Measurements from ENCODE around the gene NDUFS1. TPM values are rescaled to one million over a fixed set of nuclear protein-coding genes. Genes with fewer than 3 reads are reported as not detected.

NDUFS1 gene
- polyA plus RNA-seq, 1 of the 3 experiments (the other 2 are of a cell fraction), result 54.8 TPM

DNA sequence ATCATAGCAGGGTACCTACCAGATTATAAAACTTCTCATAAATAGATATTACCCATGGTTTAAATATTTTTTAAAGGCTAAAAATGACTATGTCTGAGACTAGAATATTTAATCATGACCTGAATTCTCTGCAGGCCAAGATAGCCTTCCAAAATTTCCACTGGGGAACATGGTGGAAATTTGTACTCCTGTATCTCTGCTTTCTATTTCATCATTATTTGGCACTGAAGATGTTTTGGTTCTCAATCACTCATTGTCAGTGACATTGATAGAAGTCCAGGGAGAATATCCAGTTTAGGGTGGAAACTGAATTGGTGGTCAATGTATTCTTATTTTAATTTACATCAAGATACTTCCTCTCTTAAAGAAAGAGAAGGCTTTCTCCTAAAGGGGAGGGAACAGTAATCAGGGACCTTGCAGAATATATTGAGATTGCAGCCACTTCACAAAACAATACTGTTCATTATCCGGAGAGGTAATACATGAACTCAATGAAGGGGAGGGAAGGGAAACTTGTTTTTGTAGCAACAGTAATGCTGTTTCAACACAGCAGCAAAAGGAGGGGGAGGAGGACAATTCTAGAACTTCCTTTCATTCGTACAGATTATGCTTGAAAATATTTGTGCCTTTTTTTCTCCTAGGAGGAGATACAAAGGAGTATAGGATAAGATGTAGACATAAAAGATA lies 34.6 kb upstream of the NDUFS1 start:
- Histone ChIP-seq H3K9me3 (no peaks in the 10 kb centered on the region), H3K9ac (no peak overlapping the region), H3K36me3 (replicated peaks in 1 of 2; ENCODE audit: control insufficient read depth in 1 of 2, insufficient read depth in 2 of 2, low read length in 1 of 2) (no peaks in the 10 kb centered on the region), H3K27me3 (ENCODE audit: insufficient read depth) (no peaks in the 10 kb centered on the region), H4K20me1 (ENCODE audit: insufficient read depth) (no peaks in the 10 kb centered on the region), H3K79me2 (ENCODE audit: insufficient read depth) (no peaks in the 10 kb centered on the region), H3K9me2 (no peaks in the 10 kb centered on the region), H3K4me1 (ENCODE audit: control insufficient read depth in 1 of 2, insufficient read depth in 2 of 2, low read depth in 1 of 2, low read length in 1 of 2) (no peaks in the 10 kb centered on the region), H3K4me3 (ENCODE audit: low read depth in 2 of 2, low read length in 1 of 2) (no peak overlapping the region), H3K4me2 (no peak overlapping the region), H3K27ac (ENCODE audit: low read depth in 2 of 2, low read length in 1 of 2) (no peak overlapping the region), H2AFZ (ENCODE audit: low read depth) (no peak overlapping the region), H3F3A (replicated peaks; ENCODE audit: insufficient read depth) (no peaks in the 10 kb centered on the region)
- DNase-seq, result no peak
- ChIA-PET CTCF (no interaction called here), POLR2A (no interaction called here)
- WGBS (ENCODE audit: low lambda C conversion rate), result 63% methylated on average over 2 of the region's 2 CpGs
- TF ChIP-seq NRF1 (IDR thresholded peaks at IDR 0.05; ENCODE audit: low read depth, low read length) (no peak), RCOR1 (IDR thresholded peaks at IDR 0.05; ENCODE audit: low read length) (no peak), GATA2 (CRISPR knock-in tag; IDR thresholded peaks at IDR 0.05) (no peak), MEF2A (IDR thresholded peaks at IDR 0.05; ENCODE audit: borderline replicate concordance, low read depth) (no peak), EP300 (IDR thresholded peaks at IDR 0.05; ENCODE audit: borderline replicate concordance in 1 of 2, low read depth in 1 of 2, low read length in 1 of 2) (no peak)

- no peaks in the 10 kb centered on the region for H3K4me1 ChIP-seq (ENCODE audit: control insufficient read depth in 1 of 2, insufficient read depth in 2 of 2, low read depth in 1 of 2, low read length in 1 of 2)
- DNase-seq, result no peak
- no peak overlapping the region for H3K4me3 ChIP-seq (ENCODE audit: low read depth in 2 of 2, low read length in 1 of 2)
- no peak overlapping the region for H3K27ac ChIP-seq (ENCODE audit: low read depth in 2 of 2, low read length in 1 of 2)
- H3K79me2 ChIP-seq (ENCODE audit: insufficient read depth), result no peaks in the 10 kb centered on the region
- H3K36me3 ChIP-seq (replicated peaks in 1 of 2; ENCODE audit: control insufficient read depth in 1 of 2, insufficient read depth in 2 of 2, low read length in 1 of 2), result no peaks in the 10 kb centered on the region
- H3K9me3 ChIP-seq, result no peaks in the 10 kb centered on the region
- no peak overlapping the region for H3K9ac ChIP-seq
- H3K27me3 ChIP-seq (ENCODE audit: insufficient read depth), result no peaks in the 10 kb centered on the region
- no peak overlapping the region for H3K4me2 ChIP-seq
- 83% methylated on average over 3 of the region's 3 CpGs for WGBS (ENCODE audit: low lambda C conversion rate)
- no peaks in the 10 kb centered on the region for H3K9me2 ChIP-seq
- H3F3A ChIP-seq (replicated peaks; ENCODE audit: insufficient read depth), result no peaks in the 10 kb centered on the region
- H4K20me1 ChIP-seq (ENCODE audit: insufficient read depth), result no peaks in the 10 kb centered on the region
- no peak overlapping the region for H2AFZ ChIP-seq (ENCODE audit: low read depth)
- CTCF ChIA-PET, result no interaction called here
- POLR2A ChIA-PET, result interaction anchor here (0.6 kb wide), 1 partner anchor 11 kb away, joined by 3 read pairs; no protein-coding TSS in a partner anchor
- no peak for TF ChIP-seq TCF12 (IDR thresholded peaks at IDR 0.05)
- no peak for TF ChIP-seq GABPA (IDR thresholded peaks at IDR 0.05; ENCODE audit: low read depth)
- TF ChIP-seq EP300 (IDR thresholded peaks at IDR 0.05; ENCODE audit: borderline replicate concordance in 1 of 2, low read depth in 1 of 2, low read length in 1 of 2), result no peak
- no peak for TF ChIP-seq SMC3 (IDR thresholded peaks at IDR 0.05; ENCODE audit: low read depth, low read length)
- TF ChIP-seq POLR2AphosphoS5 (IDR thresholded peaks at IDR 0.05; ENCODE audit: low read depth, low read length), result no peak
- no peak for TF ChIP-seq GATA2 (CRISPR knock-in tag; IDR thresholded peaks at IDR 0.05)
- TF ChIP-seq MEF2A (IDR thresholded peaks at IDR 0.05; ENCODE audit: borderline replicate concordance, low read depth), result no peak
- TF ChIP-seq CTCF (IDR thresholded peaks at IDR 0.05), result no peak
- TF ChIP-seq, protein P1, sequence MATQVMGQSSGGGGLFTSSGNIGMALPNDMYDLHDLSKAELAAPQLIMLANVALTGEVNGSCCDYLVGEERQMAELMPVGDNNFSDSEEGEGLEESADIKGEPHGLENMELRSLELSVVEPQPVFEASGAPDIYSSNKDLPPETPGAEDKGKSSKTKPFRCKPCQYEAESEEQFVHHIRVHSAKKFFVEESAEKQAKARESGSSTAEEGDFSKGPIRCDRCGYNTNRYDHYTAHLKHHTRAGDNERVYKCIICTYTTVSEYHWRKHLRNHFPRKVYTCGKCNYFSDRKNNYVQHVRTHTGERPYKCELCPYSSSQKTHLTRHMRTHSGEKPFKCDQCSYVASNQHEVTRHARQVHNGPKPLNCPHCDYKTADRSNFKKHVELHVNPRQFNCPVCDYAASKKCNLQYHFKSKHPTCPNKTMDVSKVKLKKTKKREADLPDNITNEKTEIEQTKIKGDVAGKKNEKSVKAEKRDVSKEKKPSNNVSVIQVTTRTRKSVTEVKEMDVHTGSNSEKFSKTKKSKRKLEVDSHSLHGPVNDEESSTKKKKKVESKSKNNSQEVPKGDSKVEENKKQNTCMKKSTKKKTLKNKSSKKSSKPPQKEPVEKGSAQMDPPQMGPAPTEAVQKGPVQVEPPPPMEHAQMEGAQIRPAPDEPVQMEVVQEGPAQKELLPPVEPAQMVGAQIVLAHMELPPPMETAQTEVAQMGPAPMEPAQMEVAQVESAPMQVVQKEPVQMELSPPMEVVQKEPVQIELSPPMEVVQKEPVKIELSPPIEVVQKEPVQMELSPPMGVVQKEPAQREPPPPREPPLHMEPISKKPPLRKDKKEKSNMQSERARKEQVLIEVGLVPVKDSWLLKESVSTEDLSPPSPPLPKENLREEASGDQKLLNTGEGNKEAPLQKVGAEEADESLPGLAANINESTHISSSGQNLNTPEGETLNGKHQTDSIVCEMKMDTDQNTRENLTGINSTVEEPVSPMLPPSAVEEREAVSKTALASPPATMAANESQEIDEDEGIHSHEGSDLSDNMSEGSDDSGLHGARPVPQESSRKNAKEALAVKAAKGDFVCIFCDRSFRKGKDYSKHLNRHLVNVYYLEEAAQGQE (IDR thresholded peaks at IDR 0.05; ENCODE audit: low read depth, low read length), result no peak
- TF ChIP-seq RCOR1 (IDR thresholded peaks at IDR 0.05; ENCODE audit: low read length), result no peak
- no peak for TF ChIP-seq RXRA (IDR thresholded peaks at IDR 0.05; ENCODE audit: borderline replicate concordance, low read depth)
- no peak for TF ChIP-seq MXI1 (IDR thresholded peaks at IDR 0.05; ENCODE audit: low read depth, low read length)
- TF ChIP-seq NRF1 (IDR thresholded peaks at IDR 0.05; ENCODE audit: low read depth, low read length), result no peak
- TF ChIP-seq, protein P2, sequence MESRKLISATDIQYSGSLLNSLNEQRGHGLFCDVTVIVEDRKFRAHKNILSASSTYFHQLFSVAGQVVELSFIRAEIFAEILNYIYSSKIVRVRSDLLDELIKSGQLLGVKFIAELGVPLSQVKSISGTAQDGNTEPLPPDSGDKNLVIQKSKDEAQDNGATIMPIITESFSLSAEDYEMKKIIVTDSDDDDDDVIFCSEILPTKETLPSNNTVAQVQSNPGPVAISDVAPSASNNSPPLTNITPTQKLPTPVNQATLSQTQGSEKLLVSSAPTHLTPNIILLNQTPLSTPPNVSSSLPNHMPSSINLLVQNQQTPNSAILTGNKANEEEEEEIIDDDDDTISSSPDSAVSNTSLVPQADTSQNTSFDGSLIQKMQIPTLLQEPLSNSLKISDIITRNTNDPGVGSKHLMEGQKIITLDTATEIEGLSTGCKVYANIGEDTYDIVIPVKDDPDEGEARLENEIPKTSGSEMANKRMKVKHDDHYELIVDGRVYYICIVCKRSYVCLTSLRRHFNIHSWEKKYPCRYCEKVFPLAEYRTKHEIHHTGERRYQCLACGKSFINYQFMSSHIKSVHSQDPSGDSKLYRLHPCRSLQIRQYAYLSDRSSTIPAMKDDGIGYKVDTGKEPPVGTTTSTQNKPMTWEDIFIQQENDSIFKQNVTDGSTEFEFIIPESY (IDR thresholded peaks at IDR 0.05; ENCODE audit: borderline replicate concordance, low read depth), result no peak
- TF ChIP-seq, protein P3, sequence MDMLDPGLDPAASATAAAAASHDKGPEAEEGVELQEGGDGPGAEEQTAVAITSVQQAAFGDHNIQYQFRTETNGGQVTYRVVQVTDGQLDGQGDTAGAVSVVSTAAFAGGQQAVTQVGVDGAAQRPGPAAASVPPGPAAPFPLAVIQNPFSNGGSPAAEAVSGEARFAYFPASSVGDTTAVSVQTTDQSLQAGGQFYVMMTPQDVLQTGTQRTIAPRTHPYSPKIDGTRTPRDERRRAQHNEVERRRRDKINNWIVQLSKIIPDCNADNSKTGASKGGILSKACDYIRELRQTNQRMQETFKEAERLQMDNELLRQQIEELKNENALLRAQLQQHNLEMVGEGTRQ (IDR thresholded peaks at IDR 0.05; ENCODE audit: borderline replicate concordance, low read depth, low read length), result no peak
- no peak for TF ChIP-seq CHD2 (IDR thresholded peaks at IDR 0.05; ENCODE audit: low read length, partially characterized antibody)
Observed at GRCh38 chr2:206192157-206192556, 32.9 kb upstream of the NDUFS1 start.

Data from SK-N-SH (cell line).